ENCODE data around the gene ARHGEF28.

The ARHGEF28 gene

GRCh38 chr5:73694089-73694488 is 68.1 kb downstream of the ARHGEF28 start:
- no peak for DNase-seq (ENCODE audit: low read depth)
- no peak overlapping the region for H3K4me3 ChIP-seq (ENCODE audit: low read depth, low read length)
- TF ChIP-seq MYC (IDR thresholded peaks at IDR 0.05; ENCODE audit: low read depth, low read length) (no peak), CTCF (IDR thresholded peaks at IDR 0.05; ENCODE audit: low read depth, low read length) (no peak), MAX (IDR thresholded peaks at IDR 0.05; ENCODE audit: low read depth, low read length) (no peak), POLR2A (IDR thresholded peaks at IDR 0.05; ENCODE audit: extremely low read depth, insufficient read length) (no peak)

GRCh38 chr5:73698011-73698410 is 72.0 kb downstream of the ARHGEF28 start:
- H3K4me3 ChIP-seq (ENCODE audit: low read depth, low read length): no peak overlapping the region
- TF ChIP-seq POLR2A (IDR thresholded peaks at IDR 0.05; ENCODE audit: extremely low read depth, insufficient read length): no peak
- no peak for TF ChIP-seq MYC (IDR thresholded peaks at IDR 0.05; ENCODE audit: low read depth, low read length)
- no peak for TF ChIP-seq MAX (IDR thresholded peaks at IDR 0.05; ENCODE audit: low read depth, low read length)
- no peak for TF ChIP-seq CTCF (IDR thresholded peaks at IDR 0.05; ENCODE audit: low read depth, low read length)
- no peak for DNase-seq (ENCODE audit: low read depth)

GRCh38 chr5:73701566-73701965 is 75.6 kb downstream of the ARHGEF28 start:
- no peak overlapping the region for H3K4me3 ChIP-seq (ENCODE audit: low read depth, low read length)
- DNase-seq (ENCODE audit: low read depth): no peak
- TF ChIP-seq POLR2A (IDR thresholded peaks at IDR 0.05; ENCODE audit: extremely low read depth, insufficient read length) (no peak), CTCF (IDR thresholded peaks at IDR 0.05; ENCODE audit: low read depth, low read length) (no peak), MAX (IDR thresholded peaks at IDR 0.05; ENCODE audit: low read depth, low read length) (no peak), MYC (IDR thresholded peaks at IDR 0.05; ENCODE audit: low read depth, low read length) (no peak)

- TF ChIP-seq POLR2A (IDR thresholded peaks at IDR 0.05; ENCODE audit: extremely low read depth, insufficient read length) (no peak), MYC (IDR thresholded peaks at IDR 0.05; ENCODE audit: low read depth, low read length) (no peak), MAX (IDR thresholded peaks at IDR 0.05; ENCODE audit: low read depth, low read length) (no peak), CTCF (IDR thresholded peaks at IDR 0.05; ENCODE audit: low read depth, low read length) (no peak)
- DNase-seq (ENCODE audit: low read depth): no peak
- H3K4me3 ChIP-seq (ENCODE audit: low read depth, low read length): no peak overlapping the region
Observed at GRCh38 chr5:73702534-73702933, 76.5 kb downstream of the ARHGEF28 start.

- TF ChIP-seq MYC (IDR thresholded peaks at IDR 0.05; ENCODE audit: low read depth, low read length): no peak
- no peak for TF ChIP-seq POLR2A (IDR thresholded peaks at IDR 0.05; ENCODE audit: extremely low read depth, insufficient read length)
- TF ChIP-seq CTCF (IDR thresholded peaks at IDR 0.05; ENCODE audit: low read depth, low read length): no peak
- TF ChIP-seq MAX (IDR thresholded peaks at IDR 0.05; ENCODE audit: low read depth, low read length): no peak
- no peak overlapping the region for H3K4me3 ChIP-seq (ENCODE audit: low read depth, low read length)
- no peak for DNase-seq (ENCODE audit: low read depth)
Observed at GRCh38 chr5:73702951-73703350, 77.0 kb downstream of the ARHGEF28 start.

- no peak for TF ChIP-seq MYC (IDR thresholded peaks at IDR 0.05; ENCODE audit: low read depth, low read length)
- TF ChIP-seq CTCF (IDR thresholded peaks at IDR 0.05; ENCODE audit: low read depth, low read length): no peak
- no peak for TF ChIP-seq POLR2A (IDR thresholded peaks at IDR 0.05; ENCODE audit: extremely low read depth, insufficient read length)
- no peak for DNase-seq (ENCODE audit: low read depth)
- no peak overlapping the region for H3K4me3 ChIP-seq (ENCODE audit: low read depth, low read length)
Observed at GRCh38 chr5:73705364-73705763, 79.4 kb downstream of the ARHGEF28 start.

All from NB4 (cell line).